Esophagus muscularis mucosa (tissue), 4 donors: ENCODE results near the gene EXOC6B. TPM values are rescaled to one million over a fixed set of nuclear protein-coding genes. Genes with fewer than 3 reads are reported as not detected.

ENCODE experiments used
- DNase-seq: peaks from one replicate; pipeline ENCODE4 v3.0.0-alpha.2; 2017; ENCODE audit errors: extremely low spot score
- H3K27ac ChIP-seq, 4 donors: fragments of 200-600 bp; sonication (generic); replicated peaks in 1 of 4; 1 replicate in 3 of 4; 2 replicates in 1 of 4; pipeline ENCODE4 v1.5.1; 2016 to 2019; ENCODE audit warnings: mild to moderate bottlenecking in 1 of 4
- H3K27me3 ChIP-seq, 4 donors: fragments of 200-600 bp; sonication (generic); one replicate each; pipeline versions ENCODE4 v1.5.1 to v1.6.0; 2016 to 2019
- H3K36me3 ChIP-seq, 4 donors: fragments of 200-600 bp; sonication (generic); one replicate each; pipeline ENCODE4 v1.5.1; 2016 to 2019
- H3K4me1 ChIP-seq, 4 donors: fragments of 200-600 bp; sonication (generic); one replicate each; pipeline ENCODE4 v1.5.1; 2016 to 2019
- H3K4me3 ChIP-seq, 4 donors: fragments of 200-600 bp; sonication (generic); 1 replicate in 2 of 4; 2 replicates in 2 of 4; pipeline ENCODE4 v1.5.1; 2016 to 2019; ENCODE audit warnings: mild to moderate bottlenecking in 4 of 4, moderate library complexity in 1 of 4
- H3K9me3 ChIP-seq, 4 donors: fragments of 200-600 bp; sonication (generic); 1 replicate in 3 of 4; 2 replicates in 1 of 4; pipeline ENCODE4 v1.5.1; 2016 to 2019
- EP300 ChIP-seq: sonication (generic); formaldehyde crosslinking; IDR thresholded peaks from one replicate; pipeline ENCODE4 v1.6.1; 2017; ENCODE audit warnings: antibody characterized with exemption
- POLR2A ChIP-seq: fragments of 450-650 bp; IDR thresholded peaks from one replicate; pipeline ENCODE4 v1.6.1; 2017; ENCODE audit warnings: antibody characterized with exemption, moderate library complexity, mild to moderate bottlenecking, low read depth
- POLR2AphosphoS5 ChIP-seq, 2 donors: sonication (generic); formaldehyde crosslinking; IDR thresholded peaks; one replicate each; pipeline ENCODE4 v1.6.1; 2017; ENCODE audit warnings: antibody characterized with exemption in 2 of 2
- WGBS: methylation state at CpG from one replicate; pipeline ENCODE4 v1.1.5; 2018; 5-methylcytosine and 5-hydroxymethylcytosine counted together
- intact Hi-C: fragments of 100-400 bp; cut with DNase I; formaldehyde crosslinking; loops from one replicate; pipeline ENCODE4 v1.15.1; 2023
- total RNA-seq, 4 donors: library from RNA; depleted of rRNA; stranded (reverse); fragments of >200 nt; gene quantifications; one replicate each; pipeline versions ENCODE4 v1.1.0 to v1.2.1, GENCODE V29; 2016
- TF ChIP-seq, protein P1 (sequence below), 3 experiments: fragments of 200-600 bp in 2 of 3; fragments of 450-650 bp in 1 of 3; sonication (generic) in 2 of 3; IDR thresholded peaks; one replicate each; pipeline ENCODE4 v1.5.1; 2017 to 2019; ENCODE audit warnings: antibody characterized with exemption in 3 of 3, mild to moderate bottlenecking in 2 of 3, moderate library complexity in 1 of 3

The EXOC6B gene
- total RNA-seq, 4 donors from 2014 or later: 24.5 to 45.9 (median 37.4) TPM

DNA sequence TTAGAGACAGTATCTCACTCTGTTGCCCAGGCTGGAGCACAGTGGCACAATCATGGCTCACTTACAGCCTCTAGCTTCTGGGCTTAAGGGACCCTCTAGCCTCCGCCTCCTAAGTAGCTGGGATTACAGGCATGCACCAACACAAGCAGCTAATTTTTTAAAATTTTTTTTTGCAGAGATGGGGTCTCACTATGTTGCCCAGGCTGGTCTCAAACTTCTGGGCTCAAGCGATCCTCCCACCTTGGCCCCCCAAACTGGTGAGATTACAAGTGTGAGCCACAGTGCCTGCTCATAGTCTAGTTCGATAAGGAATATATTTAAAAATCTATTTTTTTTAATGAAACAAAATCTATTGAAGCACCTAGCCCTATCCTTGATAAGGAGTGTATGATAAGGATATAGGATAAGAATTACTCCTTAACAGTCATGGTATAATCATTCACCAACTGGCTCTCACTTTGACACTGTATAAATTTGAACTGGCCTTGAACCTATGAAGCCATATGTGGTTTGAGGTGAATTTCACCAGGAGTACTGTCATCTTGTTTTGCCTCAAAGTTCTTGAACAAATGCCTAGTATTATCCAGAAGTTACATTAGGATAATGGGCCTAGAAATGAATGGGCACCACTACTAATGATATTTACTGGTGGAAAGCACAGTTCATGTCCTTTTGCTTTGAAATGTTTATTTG is 71.1 kb downstream of the EXOC6B start:
- WGBS: 95% methylated on average over 3 of the region's 3 CpGs
- no peaks in the 10 kb centered on the region for H3K27me3 ChIP-seq
- H3K4me3 ChIP-seq: no peak overlapping the region
- TF ChIP-seq EP300 (no peak), POLR2AphosphoS5 (IDR thresholded peaks at IDR 0.05) (no peak), POLR2A (no peak)
- TF ChIP-seq, protein P1, sequence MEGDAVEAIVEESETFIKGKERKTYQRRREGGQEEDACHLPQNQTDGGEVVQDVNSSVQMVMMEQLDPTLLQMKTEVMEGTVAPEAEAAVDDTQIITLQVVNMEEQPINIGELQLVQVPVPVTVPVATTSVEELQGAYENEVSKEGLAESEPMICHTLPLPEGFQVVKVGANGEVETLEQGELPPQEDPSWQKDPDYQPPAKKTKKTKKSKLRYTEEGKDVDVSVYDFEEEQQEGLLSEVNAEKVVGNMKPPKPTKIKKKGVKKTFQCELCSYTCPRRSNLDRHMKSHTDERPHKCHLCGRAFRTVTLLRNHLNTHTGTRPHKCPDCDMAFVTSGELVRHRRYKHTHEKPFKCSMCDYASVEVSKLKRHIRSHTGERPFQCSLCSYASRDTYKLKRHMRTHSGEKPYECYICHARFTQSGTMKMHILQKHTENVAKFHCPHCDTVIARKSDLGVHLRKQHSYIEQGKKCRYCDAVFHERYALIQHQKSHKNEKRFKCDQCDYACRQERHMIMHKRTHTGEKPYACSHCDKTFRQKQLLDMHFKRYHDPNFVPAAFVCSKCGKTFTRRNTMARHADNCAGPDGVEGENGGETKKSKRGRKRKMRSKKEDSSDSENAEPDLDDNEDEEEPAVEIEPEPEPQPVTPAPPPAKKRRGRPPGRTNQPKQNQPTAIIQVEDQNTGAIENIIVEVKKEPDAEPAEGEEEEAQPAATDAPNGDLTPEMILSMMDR (IDR thresholded peaks at IDR 0.05): no peak
- H3K9me3 ChIP-seq: no peaks in the 10 kb centered on the region
- H3K36me3 ChIP-seq: no peaks in the 10 kb centered on the region
- no peak overlapping the region for H3K27ac ChIP-seq
- intact Hi-C loops: no loop called here
- H3K4me1 ChIP-seq: peaks cover 9 to 24% (median 14%) of the 10 kb centered on the region in 4 donors
- no peak for DNase-seq

DNA sequence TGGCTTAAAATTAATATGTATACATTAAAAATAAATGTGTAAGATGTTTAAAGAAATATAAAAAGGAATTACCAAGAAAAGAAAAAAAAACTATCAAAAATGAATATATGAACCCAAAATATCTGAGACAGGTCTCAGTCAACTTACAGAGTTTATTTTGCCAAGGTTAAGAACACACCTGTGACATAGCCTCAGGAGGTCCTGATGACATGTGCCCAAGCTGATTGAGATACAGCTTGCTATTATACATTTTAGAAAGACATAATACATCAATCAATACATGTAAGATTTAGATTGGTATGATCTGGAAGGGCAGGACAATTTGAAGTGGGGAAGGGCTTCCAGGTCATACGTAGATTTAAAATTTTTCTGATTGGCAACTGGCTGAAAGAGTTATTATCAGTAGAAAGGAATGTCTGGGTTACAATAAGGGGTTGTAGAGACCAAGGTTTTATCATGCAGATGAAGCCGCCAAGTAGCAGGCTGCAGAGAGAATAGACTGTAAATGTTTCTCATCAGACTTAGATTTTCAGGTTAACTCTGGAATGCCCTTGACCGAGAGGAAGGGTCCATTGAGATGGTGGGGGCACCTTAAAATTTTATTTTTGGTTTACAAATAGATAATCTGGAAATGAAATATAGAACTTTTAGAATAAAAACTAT is 74.7 kb downstream of the EXOC6B start:
- 100% methylated on average over 3 of the region's 3 CpGs for WGBS
- intact Hi-C loops: no loop called here
- TF ChIP-seq, protein P1 (IDR thresholded peaks at IDR 0.05): no peak
- TF ChIP-seq POLR2A (no peak), POLR2AphosphoS5 (IDR thresholded peaks at IDR 0.05) (no peak), EP300 (no peak)
- no peak for DNase-seq
- Histone ChIP-seq H3K4me3 (no peak overlapping the region), H3K27ac (no peak overlapping the region), H3K9me3 (no peaks in the 10 kb centered on the region), H3K4me1 (peaks cover 8 to 13% (median 11%) of the 10 kb centered on the region in 4 donors), H3K36me3 (no peaks in the 10 kb centered on the region), H3K27me3 (no peaks in the 10 kb centered on the region)

DNA sequence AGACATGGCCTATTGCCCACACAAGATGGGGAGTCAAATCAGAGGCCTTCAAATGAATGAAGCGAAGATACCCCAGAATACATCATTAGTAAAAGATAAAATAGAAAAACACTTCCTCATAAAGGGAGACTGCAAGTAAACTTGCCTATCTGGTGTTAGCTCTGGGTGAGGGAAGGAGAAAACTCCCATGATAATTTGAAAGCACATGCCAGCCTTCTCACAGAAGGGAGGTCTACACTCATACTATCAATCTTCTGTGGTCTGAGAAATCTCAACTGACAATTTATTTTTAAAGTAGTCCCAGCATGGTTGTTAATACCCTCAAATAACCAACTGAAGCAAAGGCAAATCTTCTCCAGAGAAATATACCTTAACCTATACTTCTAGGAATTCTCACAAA is 75.4 kb downstream of the EXOC6B start:
- DNase-seq: no peak
- Histone ChIP-seq H3K36me3 (no peaks in the 10 kb centered on the region), H3K4me3 (no peak overlapping the region), H3K4me1 (peaks cover 3 to 12% (median 6%) of the 10 kb centered on the region in 4 donors), H3K27ac (no peak overlapping the region), H3K27me3 (no peaks in the 10 kb centered on the region), H3K9me3 (no peaks in the 10 kb centered on the region)
- 97% methylated on average over 1 of the region's 1 CpG for WGBS
- intact Hi-C loops: no loop called here
- TF ChIP-seq EP300: no peak
- no peak for TF ChIP-seq POLR2A

DNA sequence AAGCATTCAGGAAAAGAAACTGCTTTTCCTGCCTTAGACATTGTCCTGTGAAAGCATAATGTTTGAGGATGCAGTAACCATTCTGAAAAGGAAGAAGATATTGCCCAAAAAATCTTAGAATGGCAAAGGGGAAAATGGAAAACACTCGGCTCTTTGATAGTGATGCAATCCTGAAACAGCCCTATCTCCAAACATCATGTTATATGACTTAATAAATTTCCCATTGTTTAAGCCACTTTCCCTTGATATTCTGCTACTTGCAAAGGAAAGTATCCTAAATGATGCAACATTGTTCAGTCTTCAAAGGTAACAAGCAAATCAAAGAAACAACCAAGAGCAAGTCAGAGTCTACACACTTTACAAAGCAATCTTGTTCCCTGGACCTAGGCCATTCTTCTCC is 78.5 kb downstream of the EXOC6B start:
- H3K9me3 ChIP-seq: no peaks in the 10 kb centered on the region
- intact Hi-C loops: loop anchor here (10.0 kb wide), 4 partner anchors 173 to 1213 kb away; partner anchors contain the start of gene CYP26B1
- no peak for DNase-seq
- no peak overlapping the region for H3K27ac ChIP-seq
- no peaks in the 10 kb centered on the region for H3K36me3 ChIP-seq
- H3K27me3 ChIP-seq: no peaks in the 10 kb centered on the region
- H3K4me3 ChIP-seq: no peak overlapping the region
- peaks cover 0 to 10% (median 3%) of the 10 kb centered on the region in 4 donors for H3K4me1 ChIP-seq
- WGBS: 90% methylated on average over 1 of the region's 1 CpG
- TF ChIP-seq, protein P1 (IDR thresholded peaks at IDR 0.05): no peak
- TF ChIP-seq POLR2A (no peak), POLR2AphosphoS5 (IDR thresholded peaks at IDR 0.05) (no peak), EP300 (no peak)

- Histone ChIP-seq H3K4me1 (peaks cover 0 to 10% (median 3%) of the 10 kb centered on the region in 4 donors), H3K27ac (no peak overlapping the region), H3K9me3 (no peaks in the 10 kb centered on the region), H3K27me3 (no peaks in the 10 kb centered on the region), H3K36me3 (peaks cover 0 to 4% (median 3%) of the 10 kb centered on the region in 4 donors), H3K4me3 (no peak overlapping the region)
- TF ChIP-seq, protein P1 (IDR thresholded peaks at IDR 0.05): peak; percentile 64 to 67 (median 65)
- TF ChIP-seq POLR2AphosphoS5 (IDR thresholded peaks at IDR 0.05): no peak
- no peak for DNase-seq
- intact Hi-C loops: loop anchor here (10.0 kb wide), 4 partner anchors 171 to 1211 kb away; partner anchors contain the start of gene CYP26B1
- WGBS: 17% methylated on average over 2 of the region's 2 CpGs
Measured at GRCh38 chr2:72745679-72746368, 80.0 kb downstream of the EXOC6B start.
